ENCODE data around the gene LEKR1. TPM values are rescaled to one million over a fixed set of nuclear protein-coding genes. Genes with fewer than 3 reads are reported as not detected.

Gene LEKR1
- total RNA-seq, 4 donors from 2014 or later, result 6.3 to 7.5 (median 6.8) TPM

DNA sequence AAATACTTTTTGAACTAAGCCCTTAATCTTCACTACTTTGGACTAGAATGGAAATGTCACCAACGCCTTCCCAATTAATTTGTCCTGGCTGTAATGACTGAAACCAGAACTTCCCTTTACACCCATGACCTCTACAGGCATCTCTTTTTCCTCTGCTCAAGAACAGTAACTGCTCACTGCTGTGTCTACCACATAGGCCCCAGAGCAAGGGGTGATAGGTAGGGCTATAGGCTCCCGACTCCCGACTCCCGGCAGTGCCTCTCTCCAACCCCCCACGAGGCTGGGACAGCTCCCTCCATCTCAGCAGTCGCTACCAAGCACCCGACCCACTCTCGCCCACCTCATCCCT, 384 bp upstream of the LEKR1 start:
- intact Hi-C loops (cut with DNase I), result loop anchor here (10.0 kb wide), 1 partner anchor 249 kb away; no protein-coding TSS in a partner anchor
- 12% methylated on average over 8 of the region's 8 CpGs for WGBS, 2 donors

DNA sequence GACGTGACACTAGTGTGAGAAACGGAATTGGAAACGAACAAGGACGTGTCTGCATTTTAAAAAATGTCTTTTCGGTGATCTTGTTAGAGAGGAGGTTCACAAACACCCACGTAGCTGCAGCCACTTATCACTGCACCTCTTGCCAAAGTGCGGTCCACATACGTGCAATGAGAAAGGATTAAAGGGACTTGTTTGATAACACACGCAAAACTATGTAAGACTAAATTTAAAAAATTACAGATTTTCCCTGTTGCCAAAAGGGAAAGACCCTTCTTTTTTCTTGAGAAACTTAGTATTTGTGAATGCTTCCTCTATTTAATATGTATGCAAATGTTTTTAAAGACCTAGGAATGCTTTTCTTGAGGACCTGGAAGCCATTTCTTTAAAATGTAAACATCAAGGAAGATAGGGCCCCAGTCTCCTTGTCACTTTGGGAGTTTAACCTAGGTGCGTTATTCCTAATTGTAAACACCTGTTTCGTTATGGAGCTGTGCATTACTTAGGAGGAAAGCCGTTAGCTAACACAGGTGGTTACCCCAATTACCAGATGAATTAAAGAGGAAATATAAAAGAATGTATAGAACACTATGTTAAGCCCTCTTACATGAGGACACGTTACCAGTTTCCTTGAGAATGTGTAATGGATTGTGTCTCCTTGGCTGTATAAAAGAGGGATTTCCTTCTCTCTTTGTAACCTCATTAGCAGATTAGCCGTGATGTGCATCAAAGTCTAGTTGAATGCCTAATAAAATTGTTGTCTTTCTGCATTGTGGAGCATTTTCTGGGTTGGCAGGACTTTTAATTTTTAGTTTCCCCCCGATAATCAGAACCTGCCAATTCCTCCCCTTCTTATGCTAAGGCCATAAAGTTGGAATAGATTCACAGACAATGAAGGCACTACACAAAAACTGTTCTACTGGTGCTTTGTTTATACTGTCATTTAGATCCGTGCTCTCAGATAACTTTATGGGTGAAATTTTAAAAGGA, 1.0 kb downstream of the LEKR1 start:
- WGBS, 2 donors, result 37 to 44% methylated on average over 16 of the region's 16 CpGs
- Histone ChIP-seq H3K27ac (peak overlapping the region; percentile 94 to 99 (median 96)), H3K4me3 (replicated peaks in 1 of 3) (peak overlapping the region; percentile 5 to 73 (median 54)), H3K9me3 (no peaks in the 10 kb centered on the region), H3K4me1 (peaks cover 4 to 16% of the 10 kb centered on the region in 2 donors), H3K36me3 (no peaks in the 10 kb centered on the region), H3K27me3 (no peaks in the 10 kb centered on the region)
- no peak for DNase-seq
- intact Hi-C loops (cut with DNase I), result loop anchor here (10.0 kb wide), 1 partner anchor 248 kb away; no protein-coding TSS in a partner anchor
- TF ChIP-seq POLR2A (IDR thresholded peaks at IDR 0.05), result no peak
- TF ChIP-seq, protein P1, sequence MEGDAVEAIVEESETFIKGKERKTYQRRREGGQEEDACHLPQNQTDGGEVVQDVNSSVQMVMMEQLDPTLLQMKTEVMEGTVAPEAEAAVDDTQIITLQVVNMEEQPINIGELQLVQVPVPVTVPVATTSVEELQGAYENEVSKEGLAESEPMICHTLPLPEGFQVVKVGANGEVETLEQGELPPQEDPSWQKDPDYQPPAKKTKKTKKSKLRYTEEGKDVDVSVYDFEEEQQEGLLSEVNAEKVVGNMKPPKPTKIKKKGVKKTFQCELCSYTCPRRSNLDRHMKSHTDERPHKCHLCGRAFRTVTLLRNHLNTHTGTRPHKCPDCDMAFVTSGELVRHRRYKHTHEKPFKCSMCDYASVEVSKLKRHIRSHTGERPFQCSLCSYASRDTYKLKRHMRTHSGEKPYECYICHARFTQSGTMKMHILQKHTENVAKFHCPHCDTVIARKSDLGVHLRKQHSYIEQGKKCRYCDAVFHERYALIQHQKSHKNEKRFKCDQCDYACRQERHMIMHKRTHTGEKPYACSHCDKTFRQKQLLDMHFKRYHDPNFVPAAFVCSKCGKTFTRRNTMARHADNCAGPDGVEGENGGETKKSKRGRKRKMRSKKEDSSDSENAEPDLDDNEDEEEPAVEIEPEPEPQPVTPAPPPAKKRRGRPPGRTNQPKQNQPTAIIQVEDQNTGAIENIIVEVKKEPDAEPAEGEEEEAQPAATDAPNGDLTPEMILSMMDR (IDR thresholded peaks at IDR 0.05), result no peak

More for the DNA sequence above, 384 bp upstream of the LEKR1 start:
- Histone ChIP-seq H3K36me3 (no peaks in the 10 kb centered on the region), H3K27me3 (no peaks in the 10 kb centered on the region), H3K27ac (peak overlapping the region; percentile 94 to 99 (median 96)), H3K9me3 (no peaks in the 10 kb centered on the region), H3K4me1 (peaks cover 4 to 12% of the 10 kb centered on the region in 2 donors), H3K4me3 (replicated peaks in 1 of 3) (peak overlapping the region; percentile 5 to 73 (median 54))
- TF ChIP-seq, protein P1 (IDR thresholded peaks at IDR 0.05), result no peak
- no peak for TF ChIP-seq POLR2A (IDR thresholded peaks at IDR 0.05)
- DNase-seq, result no peak

DNA sequence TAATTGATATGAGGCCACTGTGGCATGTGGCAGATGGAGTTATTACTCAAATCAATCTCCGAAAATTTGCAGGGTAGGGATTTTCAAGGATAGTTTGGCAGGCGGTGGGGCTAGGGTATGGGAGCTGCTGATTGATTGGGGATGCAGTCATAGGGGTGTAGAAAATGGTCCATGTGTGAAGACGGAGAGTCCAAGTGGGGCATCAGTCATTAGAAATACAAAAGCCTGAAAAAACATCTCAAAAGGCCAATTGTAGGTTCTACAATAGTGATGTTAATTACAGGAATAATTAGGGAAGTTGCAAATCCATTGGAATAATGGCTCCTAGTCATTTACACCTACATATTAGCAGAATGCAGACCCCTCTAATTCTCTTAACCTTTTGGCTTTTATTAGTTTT, 4.9 kb downstream of the LEKR1 start:
- H3K4me1 ChIP-seq, result peaks cover 8 to 12% of the 10 kb centered on the region in 2 donors
- H3K4me3 ChIP-seq (replicated peaks in 1 of 3), result no peak overlapping the region
- DNase-seq, result no peak
- H3K9me3 ChIP-seq, result no peaks in the 10 kb centered on the region
- no peaks in the 10 kb centered on the region for H3K36me3 ChIP-seq
- intact Hi-C loops (cut with DNase I), result no loop called here
- no peaks in the 10 kb centered on the region for H3K27me3 ChIP-seq
- H3K27ac ChIP-seq, result no peak overlapping the region
- TF ChIP-seq, protein P1 (IDR thresholded peaks at IDR 0.05), result no peak
- no peak for TF ChIP-seq POLR2A (IDR thresholded peaks at IDR 0.05)
- 90 to 92% methylated on average over 3 of the region's 3 CpGs for WGBS, 2 donors

DNA sequence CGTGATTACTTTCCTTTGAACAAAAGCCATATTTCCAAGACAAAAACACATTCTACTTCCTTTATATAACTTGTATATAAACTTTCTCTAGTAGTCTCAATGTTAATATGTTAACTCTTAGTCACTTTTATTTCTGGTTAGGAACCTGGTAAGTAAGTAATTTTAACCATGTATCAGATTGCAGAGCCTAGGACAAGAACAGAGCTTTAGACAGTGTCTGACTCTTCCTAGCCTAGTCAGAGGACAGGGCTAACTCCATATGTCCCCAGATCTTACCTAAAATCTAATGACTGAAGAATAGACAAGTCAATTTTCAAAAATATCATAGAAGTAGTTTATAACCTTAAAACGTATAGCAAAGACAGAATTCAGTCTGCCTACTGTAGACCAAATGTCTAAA, 8.3 kb downstream of the LEKR1 start:
- Histone ChIP-seq H3K27me3 (no peaks in the 10 kb centered on the region), H3K27ac (no peak overlapping the region), H3K4me1 (peaks cover 4 to 6% of the 10 kb centered on the region in 2 donors), H3K36me3 (no peaks in the 10 kb centered on the region), H3K9me3 (no peaks in the 10 kb centered on the region), H3K4me3 (replicated peaks in 1 of 3) (no peak overlapping the region)
- 91 to 93% methylated on average over 2 of the region's 2 CpGs for WGBS, 2 donors
- intact Hi-C loops (cut with DNase I), result no loop called here
- no peak for TF ChIP-seq POLR2A (IDR thresholded peaks at IDR 0.05)
- TF ChIP-seq, protein P1 (IDR thresholded peaks at IDR 0.05), result no peak
- no peak for DNase-seq
